HG03064 (cell line): ENCODE results near the gene TWIST2.

ENCODE experiments used
- ATAC-seq: cut with Tn5 transposase; IDR thresholded peaks from one replicate; pipeline ENCODE4 v1.9.1; 2021; ENCODE audit warnings: low read depth; ENCODE audit not compliant: unreplicated experiment

TWIST2 gene

DNA sequence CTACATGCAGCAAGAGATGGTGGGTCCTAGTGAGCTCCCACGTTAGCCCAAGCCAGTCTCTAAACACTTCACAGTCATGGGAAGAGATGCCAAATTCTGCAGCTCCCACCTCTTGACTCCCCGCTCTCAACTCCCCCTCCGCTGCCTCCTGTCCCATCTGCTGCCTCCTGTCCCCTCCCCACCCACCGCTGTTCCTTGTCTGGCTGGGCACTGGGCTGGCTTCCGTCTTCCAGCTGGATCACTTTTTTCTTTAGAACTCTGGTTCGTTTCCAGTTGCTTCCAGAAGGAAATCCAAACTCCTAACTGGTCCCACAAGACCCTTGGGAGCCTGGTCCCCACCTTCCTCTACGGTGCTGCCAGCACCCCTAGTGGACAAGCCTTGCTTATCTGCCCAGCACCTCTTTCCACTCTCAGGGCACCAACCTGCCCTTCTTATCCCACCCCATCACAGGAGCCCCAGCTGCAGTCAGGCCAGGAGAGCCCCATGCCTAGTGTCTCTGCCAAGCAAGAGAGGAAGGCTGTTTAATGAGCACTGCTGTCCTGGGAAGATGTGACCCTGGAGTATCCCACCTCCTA is 12.1 kb upstream of the TWIST2 start:
- no peak for ATAC-seq

DNA sequence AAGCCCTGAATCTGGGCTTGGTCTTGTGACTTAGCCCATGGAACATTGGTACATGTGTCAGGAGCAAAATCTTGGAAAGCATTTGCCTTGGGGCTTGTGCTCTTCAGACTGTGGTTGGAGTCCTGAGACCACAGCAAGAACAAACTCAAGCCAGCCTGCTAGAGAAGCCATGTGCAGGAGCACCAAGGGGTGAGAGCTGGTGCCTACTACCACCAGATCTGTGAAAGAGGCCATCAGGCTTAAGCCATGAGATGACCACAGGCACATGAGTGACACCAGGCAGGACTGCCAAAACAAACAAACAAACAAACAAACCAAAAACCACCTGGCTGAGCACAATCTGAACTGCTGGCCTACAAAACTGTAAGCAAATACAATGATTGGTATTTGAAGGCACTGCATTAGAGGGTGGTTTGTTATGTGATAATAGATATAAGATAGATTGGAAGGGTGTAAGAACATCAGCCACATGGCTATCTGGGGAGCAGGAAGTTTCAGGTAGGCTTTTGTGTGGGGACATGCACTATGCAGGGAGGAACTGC is 9.0 kb upstream of the TWIST2 start:
- ATAC-seq: no peak

DNA sequence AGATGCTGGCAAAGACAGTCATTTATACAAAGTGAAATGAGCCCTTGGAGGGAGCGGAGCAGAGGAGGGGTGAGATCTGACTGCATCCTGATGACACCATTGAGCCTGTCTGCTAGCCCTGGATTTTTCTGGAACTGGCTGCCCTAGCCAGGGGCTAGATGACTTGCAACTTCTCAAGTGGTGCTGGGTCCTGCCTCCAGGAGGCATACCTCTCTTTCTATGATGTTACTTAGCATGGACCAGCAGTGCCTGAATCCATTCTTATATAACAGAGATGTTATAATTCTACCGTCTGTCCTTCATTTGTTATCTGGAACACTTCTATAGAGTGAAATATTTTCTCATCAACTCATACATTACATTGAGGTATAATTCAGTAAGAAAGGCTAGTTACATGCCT is 8.5 kb upstream of the TWIST2 start:
- ATAC-seq: no peak

DNA sequence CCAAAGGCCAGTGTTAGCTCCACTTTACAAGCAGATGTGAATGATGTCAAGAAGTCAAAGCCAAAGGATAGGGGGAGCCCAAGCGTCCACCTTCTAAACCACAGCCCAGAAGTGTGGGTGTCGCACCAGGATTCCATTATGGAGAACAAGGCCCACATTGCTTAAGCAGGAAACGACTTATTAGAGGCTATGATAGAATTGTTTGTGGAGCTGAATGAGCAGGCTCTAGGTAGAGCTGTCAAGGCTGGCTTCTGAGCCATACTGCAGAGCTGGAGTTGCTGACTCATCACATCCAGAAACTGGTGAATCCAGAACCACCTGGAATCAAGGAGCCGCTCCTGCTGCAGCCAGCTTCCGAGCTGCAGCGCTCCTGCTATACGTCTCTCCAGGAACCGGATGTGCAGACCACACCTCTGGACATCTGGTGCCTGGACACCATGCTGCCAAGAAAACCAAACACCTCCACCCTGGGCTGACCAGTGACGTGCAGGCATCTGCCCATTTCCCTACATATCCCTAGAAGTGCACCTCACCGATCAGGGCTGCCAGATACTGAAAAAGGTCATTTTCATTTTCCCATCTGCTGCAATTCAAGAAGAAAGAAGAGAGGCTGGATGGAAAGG is 6.2 kb upstream of the TWIST2 start:
- ATAC-seq: no peak

DNA sequence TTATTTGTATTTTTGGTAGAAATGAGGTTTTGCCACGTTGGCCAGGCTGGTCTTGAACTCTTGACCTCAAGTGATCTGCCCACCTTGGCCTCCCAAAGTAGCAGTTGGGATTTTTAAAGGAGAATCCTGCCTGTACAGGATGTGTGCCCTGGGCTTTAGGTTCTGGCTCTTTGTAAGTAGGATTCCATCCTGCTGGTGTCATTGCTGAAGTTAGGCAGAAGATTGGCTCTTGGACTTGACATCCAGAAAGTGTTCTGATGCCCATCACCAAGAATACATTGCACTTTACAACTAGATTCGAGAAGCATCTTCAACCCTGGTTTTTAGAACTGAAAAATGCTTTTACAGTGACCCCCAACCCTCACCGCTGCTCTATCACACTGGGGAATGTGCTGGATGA is 4.4 kb upstream of the TWIST2 start:
- ATAC-seq: no peak

DNA sequence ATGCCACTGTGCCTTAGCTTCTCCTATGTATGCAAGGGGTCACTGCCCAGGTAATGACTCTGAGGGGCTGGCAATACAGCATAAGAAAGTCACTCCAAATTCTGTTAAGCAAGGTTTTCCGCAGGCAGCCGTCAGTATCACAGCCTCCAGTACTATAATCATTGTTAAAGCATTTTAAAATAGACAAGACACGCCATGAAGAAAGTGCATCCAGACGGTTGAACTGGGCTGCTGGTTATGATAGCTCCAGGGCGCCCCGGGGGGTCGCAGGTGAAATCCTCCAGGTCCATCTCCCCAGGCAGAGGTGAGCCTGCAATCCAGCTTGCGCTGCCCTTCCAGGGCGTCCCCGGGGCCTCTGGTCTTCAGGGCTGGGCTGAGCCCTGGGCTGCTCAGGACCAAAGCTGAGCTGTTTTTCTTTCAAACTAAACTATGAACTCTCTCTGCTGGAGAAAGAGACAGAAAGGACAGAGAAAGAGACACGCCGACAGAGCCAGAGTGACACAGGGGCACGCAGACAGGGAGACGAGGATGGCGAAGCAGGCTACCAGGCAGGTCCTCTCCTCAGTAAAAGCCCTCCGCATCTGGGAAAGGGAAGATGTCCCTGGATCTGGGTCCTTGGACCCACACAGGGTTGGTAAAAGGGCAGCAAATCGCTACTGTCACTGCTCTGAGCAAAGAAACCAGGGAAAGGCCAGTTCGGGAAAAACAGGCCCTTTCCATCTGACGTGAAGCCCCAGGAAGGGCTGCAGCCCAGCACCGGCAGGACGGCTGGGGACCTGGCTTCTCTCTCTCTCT is 2.1 kb upstream of the TWIST2 start:
- ATAC-seq: no peak

DNA sequence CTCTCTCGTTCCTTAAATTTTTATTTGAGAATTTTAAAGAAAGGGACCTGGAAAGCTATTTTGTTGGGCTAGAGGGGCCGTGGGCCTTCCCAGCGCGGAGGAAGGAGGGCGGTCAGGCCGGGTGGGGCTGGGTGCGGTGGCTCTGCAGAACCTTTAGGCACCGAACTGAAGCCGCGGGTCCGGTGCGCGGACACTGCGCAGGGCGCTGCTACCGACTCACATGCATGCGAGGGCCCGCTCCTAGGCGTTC is 1.6 kb upstream of the TWIST2 start:
- no peak for ATAC-seq

DNA sequence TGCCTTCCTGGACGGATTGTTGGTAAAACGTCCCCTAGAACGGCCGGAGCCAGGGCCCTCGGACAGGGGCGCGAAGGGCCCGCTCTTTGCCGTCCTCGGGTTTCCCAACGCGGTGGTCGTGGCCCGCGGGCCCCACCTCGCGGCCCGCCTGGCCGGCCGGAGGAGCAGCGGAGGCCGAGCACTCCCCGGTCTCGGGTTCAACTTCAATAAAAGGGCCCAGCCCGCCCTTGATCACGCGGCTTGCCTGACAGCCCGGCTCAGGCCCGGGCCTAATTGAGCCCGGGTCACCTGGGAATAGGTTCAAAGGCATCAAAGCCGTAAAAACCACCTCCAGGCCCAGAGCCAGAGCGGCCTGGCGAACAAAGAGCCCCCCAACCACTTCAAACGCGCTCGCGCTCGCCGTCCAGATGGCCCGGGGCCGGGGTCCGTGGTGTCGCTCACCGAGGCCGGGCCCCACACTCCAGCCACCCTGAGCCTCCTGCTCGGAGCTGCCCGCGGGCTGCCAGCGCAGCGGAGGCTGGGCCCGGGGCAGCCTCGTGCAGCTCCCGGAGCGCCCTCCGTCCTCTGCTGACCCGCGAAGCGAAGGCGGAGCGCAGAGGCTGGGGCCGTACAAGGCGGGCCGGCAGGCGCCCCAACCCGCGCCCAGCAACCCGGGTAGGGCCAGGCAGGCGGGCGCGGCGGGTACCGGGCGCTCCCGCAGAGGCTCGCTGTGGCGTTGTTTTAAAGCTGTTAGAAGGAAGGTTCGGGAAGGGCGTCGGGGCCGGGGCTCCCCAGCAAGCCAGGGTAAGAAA is 1.1 kb upstream of the TWIST2 start:
- no peak for ATAC-seq

DNA sequence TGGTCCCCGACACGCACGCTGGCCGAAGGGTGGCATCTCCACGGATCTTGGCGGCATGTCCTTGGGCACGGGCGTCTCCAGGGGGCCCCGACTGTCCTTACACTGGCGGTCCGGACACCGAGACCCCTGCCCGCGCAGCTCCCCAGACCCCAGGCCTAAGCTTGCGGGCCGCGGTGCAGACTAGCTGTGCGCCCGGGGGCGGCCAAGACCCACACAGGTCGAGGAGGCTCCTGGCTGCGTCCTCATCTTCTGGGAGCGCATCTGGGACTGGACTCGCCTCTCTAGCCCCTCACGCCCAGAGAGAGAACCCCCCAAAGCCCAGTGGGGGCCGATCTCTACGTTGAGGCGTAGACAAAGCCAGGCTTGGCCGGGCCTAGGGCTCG is 475 bp upstream of the TWIST2 start:
- ATAC-seq: no peak

DNA sequence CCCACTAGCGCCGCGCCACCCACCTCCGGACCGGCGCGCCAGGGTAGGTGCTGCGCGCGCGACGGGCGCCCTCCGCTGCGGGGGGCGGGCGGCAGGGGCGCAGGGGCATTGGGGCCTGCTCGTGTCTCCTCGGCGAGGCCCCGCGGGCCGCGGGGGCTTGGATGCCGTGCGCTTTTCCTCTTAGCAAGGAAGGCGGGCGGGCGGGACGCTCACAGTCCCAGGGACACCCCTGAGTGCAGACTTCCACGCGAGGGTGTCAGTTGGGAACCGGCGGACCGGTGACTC is 748 bp downstream of the TWIST2 start:
- ATAC-seq: no peak

DNA sequence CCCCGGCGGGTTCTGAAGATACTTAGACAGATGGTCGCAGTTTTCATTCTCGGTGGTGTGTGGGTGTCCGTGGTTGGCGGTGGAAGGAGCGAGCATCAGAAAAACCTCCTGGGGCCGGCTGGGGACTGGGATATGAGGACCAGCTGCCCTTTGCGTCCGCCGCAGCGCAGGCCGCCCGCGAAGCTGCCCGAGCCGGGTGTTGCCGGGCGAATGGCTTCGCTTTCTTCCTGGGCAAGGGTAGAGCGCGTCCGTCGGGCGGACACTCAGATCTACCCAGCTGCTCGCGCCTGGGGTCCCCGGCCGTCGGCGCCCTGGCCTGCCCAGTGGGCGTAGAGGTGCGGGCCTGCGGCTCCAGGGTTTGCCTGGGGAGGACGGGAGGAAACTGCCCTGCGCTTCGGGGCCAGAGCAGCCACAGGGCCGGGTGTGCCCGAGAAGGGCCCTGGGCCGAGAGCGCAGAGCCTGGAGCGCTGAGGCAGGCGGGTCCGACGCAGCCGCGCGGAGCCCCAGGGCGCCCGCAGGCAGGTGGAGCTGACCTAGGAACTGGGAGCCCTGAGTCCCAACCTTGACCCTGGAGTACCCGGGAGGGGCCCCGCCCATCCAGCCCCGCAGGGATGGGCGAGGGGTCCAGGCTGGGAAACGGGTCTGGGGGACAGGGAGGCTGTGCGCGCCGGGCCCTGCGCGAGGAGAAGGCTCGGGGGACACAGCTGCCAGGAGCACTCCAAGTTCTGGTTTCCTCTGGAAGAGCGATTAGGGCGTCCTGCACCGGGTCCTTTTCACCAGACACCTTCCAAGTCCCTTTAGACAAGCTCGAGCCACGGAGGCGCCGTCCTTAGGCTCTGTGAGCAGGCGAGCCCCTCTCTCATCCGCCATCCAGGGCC is 1.3 kb downstream of the TWIST2 start:
- no peak for ATAC-seq

DNA sequence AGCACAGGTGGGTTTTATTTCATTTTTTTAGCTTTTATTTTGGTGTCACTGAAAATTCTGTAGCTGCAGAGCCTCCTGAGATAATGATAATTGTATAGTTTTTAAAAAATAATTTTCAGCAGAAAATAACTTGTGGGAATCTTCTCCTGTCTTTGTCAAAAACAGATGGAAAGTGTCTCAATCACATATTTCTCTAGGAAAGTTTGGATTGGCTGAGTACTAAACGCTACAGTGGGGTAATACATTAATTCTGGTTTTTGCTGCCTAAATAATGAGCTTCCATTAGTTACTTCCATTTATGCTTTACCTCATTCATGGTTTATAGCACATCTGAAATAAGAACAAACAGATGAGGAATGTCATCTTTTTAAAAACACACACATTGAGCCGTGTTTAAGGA is 2.2 kb downstream of the TWIST2 start:
- no peak for ATAC-seq

DNA sequence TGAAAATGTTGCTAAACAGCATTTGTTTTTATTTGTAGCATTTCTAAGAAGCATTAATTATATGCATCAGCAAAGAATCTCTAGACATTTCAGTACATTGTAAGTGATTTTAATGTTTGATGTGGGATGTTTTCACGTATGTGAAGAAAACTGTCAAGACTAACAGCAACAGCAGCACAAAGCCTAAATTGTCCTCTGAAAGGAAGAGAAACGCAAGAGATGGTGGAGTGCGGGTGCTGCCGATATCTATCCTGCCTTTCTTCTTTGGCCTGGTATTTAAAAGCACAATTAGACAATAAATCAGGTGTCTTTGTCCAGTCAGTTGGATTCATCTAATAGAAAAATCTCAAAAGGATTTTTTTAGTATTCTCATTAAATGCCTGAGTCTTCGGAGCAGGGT is 3.1 kb downstream of the TWIST2 start:
- no peak for ATAC-seq

DNA sequence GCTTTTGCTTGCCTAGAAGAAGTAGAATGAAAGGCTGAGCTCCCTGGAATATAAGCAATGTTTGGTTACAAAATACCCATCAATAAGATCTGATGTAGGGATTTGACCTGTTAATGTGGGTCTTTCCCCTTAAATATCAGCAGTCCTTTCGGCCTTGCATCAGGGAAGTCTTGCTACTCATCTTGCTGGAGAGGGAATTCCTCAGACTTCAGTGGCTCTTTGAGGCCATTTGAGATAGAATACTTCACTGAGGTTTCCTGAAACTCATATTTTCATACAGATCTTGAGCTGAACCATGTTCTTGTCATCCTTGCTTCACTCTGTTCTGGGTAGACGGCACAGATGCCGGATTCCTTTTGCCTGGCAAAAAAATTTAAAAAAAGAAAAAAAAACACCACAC is 3.9 kb downstream of the TWIST2 start:
- ATAC-seq: no peak

DNA sequence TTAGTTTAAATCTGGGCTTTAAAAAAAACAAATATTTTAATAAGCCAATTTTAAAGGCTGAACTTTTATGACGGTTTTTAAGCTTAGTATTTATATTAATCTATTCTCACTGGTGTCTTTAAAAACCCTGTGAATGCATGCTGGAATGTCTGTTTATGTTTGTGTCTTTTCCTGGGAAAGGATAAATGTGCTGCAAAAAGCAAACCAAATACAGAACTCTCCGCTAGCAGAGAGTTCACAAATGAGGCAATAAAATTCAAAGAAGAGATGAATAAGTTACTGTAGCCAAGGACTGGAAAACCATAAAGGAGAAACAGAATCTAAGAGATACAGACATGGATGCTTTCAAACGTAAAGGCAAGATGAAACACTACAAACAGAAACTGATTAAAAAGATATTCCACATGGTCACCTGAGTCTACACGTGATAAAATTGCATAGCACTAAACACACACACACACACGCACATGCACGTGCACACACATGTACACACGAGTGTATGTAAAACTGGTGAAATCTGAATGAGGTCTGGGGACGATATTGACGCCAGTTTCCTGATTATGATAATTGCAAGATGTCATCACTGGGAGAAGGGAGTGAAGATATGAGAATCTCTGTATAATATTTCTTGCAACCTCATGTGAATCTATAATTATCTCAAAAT is 4.5 kb downstream of the TWIST2 start:
- no peak for ATAC-seq

DNA sequence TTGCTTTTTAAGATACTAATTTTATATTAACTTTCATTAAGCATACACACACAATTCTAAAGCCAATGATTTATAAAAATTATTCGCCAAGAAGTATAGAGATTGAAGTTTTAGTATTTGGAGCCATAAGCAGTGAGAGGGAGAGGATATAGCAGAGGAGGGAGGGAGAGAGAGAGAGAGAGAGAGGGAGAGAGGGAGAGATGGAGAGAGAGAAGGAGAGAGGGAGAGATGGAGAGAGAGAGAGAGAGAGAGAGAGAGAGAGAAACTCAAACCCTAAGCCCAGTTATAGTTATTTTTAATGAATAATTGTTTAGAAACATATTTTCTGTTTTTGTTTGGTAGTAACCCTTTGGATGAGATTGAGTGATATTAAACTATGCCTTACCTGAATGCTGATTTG is 5.3 kb downstream of the TWIST2 start:
- no peak for ATAC-seq

DNA sequence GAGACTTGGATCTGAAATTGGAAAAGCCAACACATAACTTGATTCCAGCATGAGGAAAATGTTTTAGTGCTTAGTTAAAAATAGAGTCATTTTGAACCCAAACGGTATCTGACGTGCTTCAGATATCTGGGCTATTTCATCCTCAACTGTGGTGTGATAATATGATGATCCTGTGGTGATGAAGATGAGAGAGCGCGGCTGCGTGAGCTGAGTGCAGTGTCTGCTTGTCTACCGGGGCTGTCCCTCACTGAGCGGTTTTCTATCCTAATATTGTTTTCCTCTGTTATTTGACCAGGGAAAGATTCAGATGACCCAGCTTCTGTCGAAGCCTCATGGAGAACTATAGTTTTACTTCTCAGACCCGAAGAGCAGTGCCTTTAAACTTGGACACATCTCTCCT is 5.8 kb downstream of the TWIST2 start:
- no peak for ATAC-seq

DNA sequence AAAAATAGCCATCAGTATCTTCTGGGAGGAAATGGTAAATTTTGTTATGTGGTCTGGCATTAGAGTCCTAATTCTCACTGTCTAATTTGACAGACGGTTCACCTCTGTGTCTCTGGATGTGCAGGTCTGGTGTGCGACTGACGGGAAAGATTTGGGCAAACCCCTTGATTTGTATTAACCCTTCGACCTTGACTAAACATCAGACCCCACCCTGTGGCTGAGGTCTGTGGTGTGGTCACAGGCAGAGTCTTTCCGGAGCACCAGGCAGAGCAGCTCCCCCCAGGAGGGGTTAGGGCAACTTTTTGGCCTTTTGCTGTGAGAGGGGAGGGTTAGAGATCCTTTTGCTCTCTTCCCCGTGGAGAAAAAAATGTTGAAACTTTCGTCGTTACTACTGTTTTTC is 6.4 kb downstream of the TWIST2 start:
- no peak for ATAC-seq

DNA sequence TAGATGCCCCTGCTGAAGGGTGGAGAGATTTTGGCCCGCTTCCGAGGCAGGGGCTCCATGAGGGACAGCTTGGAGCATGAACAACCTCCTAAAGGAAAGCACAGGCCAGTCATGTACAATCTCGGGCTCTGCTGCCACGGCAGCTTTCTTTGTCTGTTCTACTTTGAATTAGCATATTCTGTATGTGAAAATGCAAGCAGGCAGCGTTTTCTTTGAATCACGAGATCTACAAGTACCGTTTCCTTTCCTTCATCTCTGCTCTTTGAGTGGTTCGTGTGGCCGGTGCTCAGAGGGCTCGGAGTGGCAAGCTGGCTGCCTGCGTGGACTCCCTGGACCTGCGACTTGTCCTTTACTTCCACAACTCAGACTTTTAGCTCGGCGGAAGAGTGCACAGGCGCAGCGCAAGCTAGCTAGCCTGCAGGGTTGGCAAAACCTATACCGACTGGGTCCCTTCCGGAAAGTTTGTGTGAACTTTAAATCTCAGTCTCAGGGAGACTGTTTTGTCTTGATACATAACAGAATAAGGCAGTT is 6.9 kb downstream of the TWIST2 start:
- no peak for ATAC-seq

DNA sequence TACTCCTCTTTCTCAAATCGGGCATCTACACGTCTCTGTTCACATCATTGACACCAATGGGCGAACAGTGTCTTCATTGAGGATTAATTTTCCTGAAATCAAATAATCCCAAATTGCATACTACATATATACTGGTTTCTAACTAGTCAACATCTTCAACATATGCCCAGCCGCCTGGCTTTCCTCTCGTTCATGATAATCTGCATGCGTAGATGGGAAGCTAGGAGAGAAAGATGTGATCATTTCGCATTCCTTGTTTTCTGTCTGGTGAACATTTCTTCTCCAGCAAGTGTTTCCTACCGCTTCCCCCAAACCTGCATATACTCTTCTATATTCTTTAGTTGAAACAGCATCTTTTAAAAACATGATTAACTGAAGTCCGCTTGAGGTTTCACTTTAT is 7.4 kb downstream of the TWIST2 start:
- ATAC-seq: no peak
